ENCODE data around the gene INO80D.

DNA sequence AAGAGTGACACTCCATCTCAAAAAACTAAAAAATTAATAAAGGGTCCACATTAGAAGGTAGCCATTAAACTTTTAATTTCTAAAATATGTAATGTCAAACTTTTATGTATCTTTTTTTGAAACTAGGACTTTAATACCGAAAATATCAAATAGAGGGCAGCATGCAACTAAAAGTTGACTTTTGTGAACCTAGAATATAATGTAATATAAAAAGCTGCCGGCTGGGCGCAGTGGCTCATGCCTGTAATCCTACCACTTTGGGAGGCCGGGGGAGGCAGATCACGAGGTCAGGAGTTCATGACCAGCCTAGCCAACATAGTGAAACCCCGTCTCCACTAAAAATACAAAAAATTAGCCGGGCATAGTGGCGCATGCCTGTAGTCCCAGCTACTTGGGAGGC, 62.8 kb downstream of the INO80D start:
- TF ChIP-seq, protein P1, sequence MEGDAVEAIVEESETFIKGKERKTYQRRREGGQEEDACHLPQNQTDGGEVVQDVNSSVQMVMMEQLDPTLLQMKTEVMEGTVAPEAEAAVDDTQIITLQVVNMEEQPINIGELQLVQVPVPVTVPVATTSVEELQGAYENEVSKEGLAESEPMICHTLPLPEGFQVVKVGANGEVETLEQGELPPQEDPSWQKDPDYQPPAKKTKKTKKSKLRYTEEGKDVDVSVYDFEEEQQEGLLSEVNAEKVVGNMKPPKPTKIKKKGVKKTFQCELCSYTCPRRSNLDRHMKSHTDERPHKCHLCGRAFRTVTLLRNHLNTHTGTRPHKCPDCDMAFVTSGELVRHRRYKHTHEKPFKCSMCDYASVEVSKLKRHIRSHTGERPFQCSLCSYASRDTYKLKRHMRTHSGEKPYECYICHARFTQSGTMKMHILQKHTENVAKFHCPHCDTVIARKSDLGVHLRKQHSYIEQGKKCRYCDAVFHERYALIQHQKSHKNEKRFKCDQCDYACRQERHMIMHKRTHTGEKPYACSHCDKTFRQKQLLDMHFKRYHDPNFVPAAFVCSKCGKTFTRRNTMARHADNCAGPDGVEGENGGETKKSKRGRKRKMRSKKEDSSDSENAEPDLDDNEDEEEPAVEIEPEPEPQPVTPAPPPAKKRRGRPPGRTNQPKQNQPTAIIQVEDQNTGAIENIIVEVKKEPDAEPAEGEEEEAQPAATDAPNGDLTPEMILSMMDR (IDR thresholded peaks at IDR 0.05) = peak; percentile 7 to 40 (median 38)
- TF ChIP-seq POLR2A (IDR thresholded peaks at IDR 0.05) = no peak

Measured in testis (tissue), 2 donors.